HepG2 (cell line): ENCODE data around the gene MEGF6. TPM values are rescaled to one million over a fixed set of nuclear protein-coding genes. Genes with fewer than 3 reads are reported as not detected.

Experiments
- ATAC-seq: fragments of 200-7000 bp; cut with Tn5 transposase; 3 replicates; pipeline ENCODE4 v1.9.1; 2020; ENCODE audit warnings: mild to moderate bottlenecking, moderate library complexity
- BruUV-seq: library from RNA; stranded (reverse); fragments of 400-500 nt; replicated peaks from 2 replicates; lab custom pipeline; 2021; lab: Mats Ljungman, UMichigan
- CTCF ChIA-PET: fragments of 300-600 bp; formaldehyde crosslinking; extraction: SDS; loops from one replicate; lab custom pipeline; 2021; ENCODE audit warnings: low total read pairs, inconsistent platforms, low intra/inter-chr PET ratio; lab: Yijun Ruan, JAX
- POLR2A ChIA-PET: fragments of 350-600 bp; sonication (Branson Sonifier 250); formaldehyde crosslinking; loops from one replicate; lab custom pipeline; 2020; ENCODE audit warnings: antibody characterized with exemption, inconsistent platforms; lab: Yijun Ruan, JAX
- DNase-seq: peaks from one replicate; pipeline ENCODE4 v3.0.0-alpha.2; 2015; ENCODE audit warnings: low spot score
- FAIRE-seq: peaks from 3 replicates; lab custom pipeline; 2011; peaks lifted over from hg19 to GRCh38; lab: Jason Lieb, UNC
- H2AFZ ChIP-seq: one replicate; pipeline ENCODE4 v1.6.1; 2011; ENCODE audit warnings: low read length, inconsistent platforms
- H3K27ac ChIP-seq: fragments of 300-600 bp; 3 replicates; pipeline ENCODE4 v1.8.0; 2011; ENCODE audit warnings: mixed run types, mild to moderate bottlenecking, mixed read lengths, low read length, inconsistent platforms; ENCODE audit not compliant: insufficient read depth; ENCODE audit errors: extremely low read length
- H3K27me3 ChIP-seq, 2 experiments: fragments of 200-600 bp in 1 of 2; 2 replicates in 1 of 2; 3 replicates in 1 of 2; pipeline versions ENCODE4 v1.6.0 to v1.8.0; 2011; ENCODE audit warnings: low read length in 2 of 2, mild to moderate bottlenecking in 2 of 2, moderate library complexity in 2 of 2, inconsistent platforms in 1 of 2; ENCODE audit not compliant: insufficient read depth in 2 of 2, control insufficient read depth in 1 of 2
- H3K36me3 ChIP-seq, 2 experiments: fragments of 200-600 bp in 1 of 2; replicated peaks in 1 of 2; 2 replicates in 1 of 2; 3 replicates in 1 of 2; pipeline versions ENCODE4 v1.5.1 to v1.8.0; 2011; ENCODE audit warnings: low read length in 2 of 2, inconsistent platforms in 1 of 2; ENCODE audit not compliant: insufficient read depth in 2 of 2, control insufficient read depth in 1 of 2
- H3K4me1 ChIP-seq: 2 replicates; pipeline ENCODE4 v1.5.1; 2012; ENCODE audit warnings: low read length, inconsistent platforms; ENCODE audit not compliant: insufficient read depth
- H3K4me2 ChIP-seq: 2 replicates; pipeline ENCODE4 v1.6.0; 2011; ENCODE audit warnings: low read depth, low read length, inconsistent platforms
- H3K4me3 ChIP-seq, 3 experiments: fragments of 200-600 bp in 1 of 3; sonication (generic), shearing (Covaris generic) in 1 of 3; replicated peaks in 1 of 3; 2 replicates each; pipeline ENCODE4 v1.5.1; 2011 to 2016; ENCODE audit warnings: low read length in 3 of 3, inconsistent platforms in 2 of 3, low read depth in 2 of 3, mild to moderate bottlenecking in 2 of 3, control low read depth in 1 of 3, mixed read lengths in 1 of 3; ENCODE audit not compliant: insufficient read depth in 1 of 3
- H3K79me2 ChIP-seq: one replicate; pipeline ENCODE4 v1.6.1; 2011; ENCODE audit warnings: low read length, inconsistent platforms; ENCODE audit not compliant: insufficient read depth
- H3K9ac ChIP-seq: 2 replicates; pipeline ENCODE4 v1.6.0; 2011; ENCODE audit warnings: mild to moderate bottlenecking, low read depth, low read length, inconsistent platforms; ENCODE audit not compliant: insufficient read depth
- H3K9me3 ChIP-seq: 2 replicates; pipeline ENCODE4 v1.5.1; 2012; ENCODE audit warnings: mild to moderate bottlenecking, low read length
- H4K20me1 ChIP-seq: 2 replicates; pipeline ENCODE4 v1.6.0; 2011; ENCODE audit warnings: inconsistent platforms, mild to moderate bottlenecking, low read length, moderate library complexity; ENCODE audit not compliant: insufficient read depth
- ESRRA ChIP-seq: sonication (generic); formaldehyde crosslinking; IDR thresholded peaks from 2 replicates; pipeline ENCODE4 v1.5.1; 2020; ENCODE audit warnings: mild to moderate bottlenecking, low read depth, missing genetic modification reagents
- REST ChIP-seq, 2 experiments: IDR thresholded peaks; 2 replicates each; pipeline ENCODE4 v1.6.1; 2011 to 2012; ENCODE audit warnings: low read length in 2 of 2, borderline replicate concordance in 1 of 2, low read depth in 1 of 2, mild to moderate bottlenecking in 1 of 2, moderate library complexity in 1 of 2
- SCMH1 ChIP-seq: sonication (generic); formaldehyde crosslinking; IDR thresholded peaks from 2 replicates; pipeline ENCODE4 v1.9.0; 2021; ENCODE audit warnings: missing genetic modification reagents, mild to moderate bottlenecking, borderline replicate concordance
- XBP1 ChIP-seq: sonication (generic); formaldehyde crosslinking; IDR thresholded peaks from 2 replicates; pipeline ENCODE4 v1.5.0; 2020; ENCODE audit warnings: missing genetic modification reagents
- ZMAT3 ChIP-seq: sonication (generic); formaldehyde crosslinking; conservative IDR thresholded peaks from 2 replicates; pipeline ENCODE4 v1.7.0; 2021; ENCODE audit warnings: missing genetic modification reagents
- ZNF101 ChIP-seq: sonication (generic); formaldehyde crosslinking; IDR thresholded peaks from 2 replicates; pipeline ENCODE4 v1.4.0; 2020; ENCODE audit warnings: mild to moderate bottlenecking, low read depth, missing genetic modification reagents, borderline replicate concordance
- ZNF30 ChIP-seq: sonication (generic); formaldehyde crosslinking; IDR thresholded peaks from 2 replicates; pipeline ENCODE4 v1.5.0; 2020; ENCODE audit warnings: mild to moderate bottlenecking, missing genetic modification reagents
- WGBS: methylation state at CpG from one replicate; pipeline ENCODE4 v1.1.6; 2017; ENCODE audit warnings: low lambda C conversion rate; 5-methylcytosine and 5-hydroxymethylcytosine counted together
- in situ Hi-C: cut with HindIII; loops from 2 replicates; pipeline ENCODE4 v1.10.0; 2017; ENCODE audit warnings: low pct_unique_long_range_greater_than_20kb; ENCODE audit not compliant: extremely low pct_ligation_motif_present
- intact Hi-C: fragments of 100-400 bp; cut with micrococcal nuclease; formaldehyde crosslinking; loops from one replicate; pipeline ENCODE4 v1.10.0; 2022; ENCODE audit not compliant: unreplicated experiment
- polyA plus RNA-seq, 8 experiments: library from polyadenylated mRNA; depleted of rRNA in 3 of 8; stranded (reverse) in 7 of 8; unstranded in 1 of 8; fragments of >200 nt; fragmentation: Illumina TruSeq in 4 of 8; extraction: Trizol in 4 of 8; gene quantifications; 2 replicates each; pipeline versions ENCODE4 v1.2.1 to v1.2.3, GENCODE V29; 2011 to 2016; ENCODE audit warnings: low read depth in 4 of 8, missing spikeins in 1 of 8, mixed read lengths in 1 of 8; ENCODE audit not compliant: insufficient read depth in 1 of 8
- total RNA-seq, 5 experiments: library from RNA; depleted of rRNA; stranded (reverse); fragments of >200 nt; fragmentation: Illumina TruSeq; extraction: Trizol; gene quantifications; 2 replicates each; pipeline ENCODE4 v1.2.3, GENCODE V29; 2016; ENCODE audit warnings: low read depth in 1 of 5

The MEGF6 gene
- total and polyA plus RNA-seq, 2 of the 13 experiments (the other 11 are each of a cell fraction or from before 2014, with no cell fraction given), result 1.9 TPM

- TF ChIP-seq REST (IDR thresholded peaks at IDR 0.05; ENCODE audit: borderline replicate concordance in 1 of 2, low read depth in 1 of 2, low read length in 2 of 2), result no peak
- TF ChIP-seq SCMH1, result no peak
- TF ChIP-seq ESRRA (CRISPR knock-in tag), result no peak
- no peak for TF ChIP-seq ZNF101
- no peak for TF ChIP-seq ZNF30 (CRISPR knock-in tag)
- TF ChIP-seq ZMAT3 (CRISPR knock-in tag), result no peak
- TF ChIP-seq XBP1 (CRISPR knock-in tag), result no peak
- H3K36me3 ChIP-seq, result peaks cover 13 to 51% of the 10 kb centered on the region in 2 experiments; a peak in 4 of 5 replicates
- FAIRE-seq (no peak), DNase-seq (no peak), ATAC-seq (no peak)
- no peaks in the 10 kb centered on the region for H3K4me1 ChIP-seq
- no peaks in the 10 kb centered on the region for H3K27me3 ChIP-seq
- intact Hi-C loops, result no loop called here
- CTCF ChIA-PET, result no interaction called here
- H3K27ac ChIP-seq, result no peak overlapping the region
- no TSS peak for BruUV-seq
- no peaks in the 10 kb centered on the region for H3K79me2 ChIP-seq
- H2AFZ ChIP-seq, result no peak overlapping the region
- in situ Hi-C loops, result no loop called here
- no peak overlapping the region for H3K4me2 ChIP-seq
- no peaks in the 10 kb centered on the region for H4K20me1 ChIP-seq
- H3K9ac ChIP-seq, result no peak overlapping the region
- no peak overlapping the region for H3K4me3 ChIP-seq
- H3K9me3 ChIP-seq, result no peaks in the 10 kb centered on the region
- 96% methylated on average over 15 of the region's 15 CpGs for WGBS
- POLR2A ChIA-PET, result no interaction called here
These were observed 27.4 kb upstream of the MEGF6 start for GRCh38 chr1:3638676-3639075.
